H9 (cell line): ENCODE results near the gene MPHOSPH8. TPM values are rescaled to one million over a fixed set of nuclear protein-coding genes. Genes with fewer than 3 reads are reported as not detected.

Experiments used
- DNase-seq: peaks from one replicate; pipeline ENCODE4 v3.0.0-alpha.2; 2017
- H2AFZ ChIP-seq: one replicate; pipeline ENCODE4 v1.6.1; 2013; ENCODE audit warnings: mild to moderate bottlenecking, low read length, control low read depth, moderate library complexity
- H2AK5ac ChIP-seq: 2 replicates; pipeline ENCODE4 v1.6.1; 2013; ENCODE audit warnings: low read length, control low read depth, mixed read lengths; ENCODE audit not compliant: insufficient read length
- H2BK120ac ChIP-seq: one replicate; pipeline ENCODE4 v1.6.1; 2013; ENCODE audit warnings: low read depth, mild to moderate bottlenecking, low read length, control low read depth, inconsistent platforms; ENCODE audit not compliant: poor library complexity, severe bottlenecking
- H2BK12ac ChIP-seq: 2 replicates; pipeline ENCODE4 v1.6.1; 2013; ENCODE audit warnings: low read length, control low read depth, mixed read lengths, low read depth; ENCODE audit not compliant: insufficient read length
- H2BK15ac ChIP-seq: 2 replicates; pipeline ENCODE4 v1.6.1; 2013; ENCODE audit warnings: low read depth, low read length, control low read depth
- H2BK20ac ChIP-seq: one replicate; pipeline ENCODE4 v1.6.1; 2013; ENCODE audit warnings: low read depth, mild to moderate bottlenecking, low read length, control low read depth, inconsistent platforms; ENCODE audit not compliant: poor library complexity, severe bottlenecking
- H2BK5ac ChIP-seq: 2 replicates; pipeline ENCODE4 v1.6.1; 2013; ENCODE audit warnings: low read length, control low read depth, mixed read lengths; ENCODE audit not compliant: insufficient read length
- H3K14ac ChIP-seq: 2 replicates; pipeline ENCODE4 v1.6.1; 2013; ENCODE audit warnings: low read length, control low read depth; ENCODE audit not compliant: insufficient read depth
- H3K18ac ChIP-seq: 2 replicates; pipeline ENCODE4 v1.6.1; 2013; ENCODE audit warnings: low read depth, mild to moderate bottlenecking, mixed read lengths, low read length, control low read depth; ENCODE audit not compliant: insufficient read length
- H3K23ac ChIP-seq: 2 replicates; pipeline ENCODE4 v1.6.1; 2013; ENCODE audit warnings: low read length, control low read depth, mixed read lengths, low read depth; ENCODE audit not compliant: insufficient read length
- H3K23me2 ChIP-seq: 2 replicates; pipeline ENCODE4 v1.6.1; 2013; ENCODE audit warnings: low read depth, mild to moderate bottlenecking, mixed read lengths, low read length, control low read depth; ENCODE audit not compliant: insufficient read length, poor library complexity, severe bottlenecking
- H3K27ac ChIP-seq: 2 replicates; pipeline ENCODE4 v1.5.1; 2013; ENCODE audit warnings: low read length, control low read depth, mixed read lengths, low read depth; ENCODE audit not compliant: insufficient read length
- H3K27me3 ChIP-seq: 2 replicates; pipeline ENCODE4 v1.6.1; 2013; ENCODE audit warnings: low read length, control low read depth, inconsistent platforms; ENCODE audit not compliant: insufficient read depth
- H3K4ac ChIP-seq: 2 replicates; pipeline ENCODE4 v1.6.1; 2013; ENCODE audit warnings: low read depth, mild to moderate bottlenecking, control low read depth, inconsistent platforms, low read length, moderate library complexity
- H3K4me1 ChIP-seq: 2 replicates; pipeline ENCODE4 v1.6.1; 2013; ENCODE audit warnings: low read length, control low read depth, inconsistent platforms; ENCODE audit not compliant: insufficient read depth
- H3K4me2 ChIP-seq: 2 replicates; pipeline ENCODE4 v1.6.1; 2013; ENCODE audit warnings: low read length, control low read depth, mixed read lengths; ENCODE audit not compliant: insufficient read length, insufficient read depth
- H3K56ac ChIP-seq: 2 replicates; pipeline ENCODE4 v1.6.1; 2013; ENCODE audit warnings: low read depth, mild to moderate bottlenecking, mixed read lengths, low read length, control low read depth; ENCODE audit not compliant: insufficient read length
- H3K79me1 ChIP-seq: 2 replicates; pipeline ENCODE4 v1.6.1; 2013; ENCODE audit warnings: low read depth, mild to moderate bottlenecking, moderate library complexity, low read length, control low read depth, inconsistent platforms; ENCODE audit not compliant: insufficient read depth, poor library complexity, severe bottlenecking
- H3K79me2 ChIP-seq: 2 replicates; pipeline ENCODE4 v1.6.1; 2013; ENCODE audit warnings: low read length, control low read depth, inconsistent platforms; ENCODE audit not compliant: insufficient read depth
- H3K9ac ChIP-seq: 2 replicates; pipeline ENCODE4 v1.6.1; 2013; ENCODE audit warnings: low read length, control low read depth, mixed read lengths; ENCODE audit not compliant: insufficient read length; ENCODE audit errors: extremely low read depth
- H3K9me3 ChIP-seq: one replicate; pipeline ENCODE4 v1.6.1; 2013; ENCODE audit warnings: low read depth, low read length, inconsistent platforms; ENCODE audit not compliant: control insufficient read depth
- H3T11ph ChIP-seq: one replicate; pipeline ENCODE4 v1.6.1; 2013; ENCODE audit warnings: mild to moderate bottlenecking, low read length, control low read depth, inconsistent platforms
- H4K20me1 ChIP-seq: one replicate; pipeline ENCODE4 v1.6.1; 2013; ENCODE audit not compliant: control insufficient read depth, insufficient read length, insufficient read depth
- H4K5ac ChIP-seq: 2 replicates; pipeline ENCODE4 v1.6.1; 2013; ENCODE audit warnings: low read depth, mild to moderate bottlenecking, mixed read lengths, low read length, control low read depth; ENCODE audit not compliant: insufficient read length
- H4K8ac ChIP-seq: replicated peaks from 2 replicates; pipeline ENCODE4 v1.6.1; 2013; ENCODE audit warnings: low read length, control low read depth, mixed read lengths, low read depth; ENCODE audit not compliant: insufficient read length
- H4K91ac ChIP-seq: 2 replicates; pipeline ENCODE4 v1.6.1; 2013; ENCODE audit warnings: low read depth, mild to moderate bottlenecking, moderate library complexity, mixed read lengths, low read length, control low read depth; ENCODE audit not compliant: insufficient read length
- H3K27ac Mint-ChIP-seq, 3 experiments: 2 replicates in 2 of 3; 3 replicates in 1 of 3; pipeline ENCODE4 v1.8.0; 2020 to 2021; ENCODE audit warnings: mixed read lengths in 3 of 3, mild to moderate bottlenecking in 1 of 3, moderate library complexity in 1 of 3
- H3K27me3 Mint-ChIP-seq: 2 replicates; pipeline ENCODE4 v1.8.0; 2021; ENCODE audit warnings: low read depth, mild to moderate bottlenecking, moderate library complexity, mixed read lengths
- H3K36me3 Mint-ChIP-seq, 3 experiments: 2 replicates in 2 of 3; 3 replicates in 1 of 3; pipeline ENCODE4 v1.8.0; 2020 to 2021; ENCODE audit warnings: low read depth in 3 of 3, mixed read lengths in 3 of 3; ENCODE audit not compliant: insufficient read depth in 1 of 3
- H3K4me1 Mint-ChIP-seq, 2 experiments: 2 replicates each; pipeline ENCODE4 v1.8.0; 2020; ENCODE audit warnings: mixed read lengths in 2 of 2
- H3K4me3 Mint-ChIP-seq, 2 experiments: 2 replicates in 1 of 2; 3 replicates in 1 of 2; pipeline ENCODE4 v1.8.0; 2020 to 2021; ENCODE audit warnings: mild to moderate bottlenecking in 2 of 2, mixed read lengths in 2 of 2, moderate library complexity in 1 of 2
- H3K9me3 Mint-ChIP-seq, 2 experiments: 2 replicates in 1 of 2; 3 replicates in 1 of 2; pipeline ENCODE4 v1.8.0; 2020; ENCODE audit warnings: mild to moderate bottlenecking in 2 of 2, mixed read lengths in 2 of 2, moderate library complexity in 1 of 2
- whole genome bisulfite sequencing: extraction: QIAGEN DNeasy Blood & Tissue Kit; methylation state at CpG from one replicate; pipeline ENCODE4 v1.1.7; 2013; ENCODE audit warnings: missing lambda C conversion rate, low lambda C conversion rate, mixed read lengths; ENCODE audit not compliant: insufficient read length; ENCODE audit errors: extremely low coverage; 5-methylcytosine and 5-hydroxymethylcytosine counted together
- total RNA-seq: library from RNA; stranded (reverse); gene quantifications from 2 replicates; pipeline ENCODE4 v1.2.1, GENCODE V29; 2021
- TF ChIP-seq, protein P1 (sequence below): fragments of 200-600 bp; sonication (generic); conservative IDR thresholded peaks from 3 replicates; pipeline ENCODE4 v1.8.0; 2021; ENCODE audit warnings: antibody characterized with exemption, mild to moderate bottlenecking

MPHOSPH8 gene
- total RNA-seq, 1 experiment from 2014 or later: 21.1 TPM

DNA sequence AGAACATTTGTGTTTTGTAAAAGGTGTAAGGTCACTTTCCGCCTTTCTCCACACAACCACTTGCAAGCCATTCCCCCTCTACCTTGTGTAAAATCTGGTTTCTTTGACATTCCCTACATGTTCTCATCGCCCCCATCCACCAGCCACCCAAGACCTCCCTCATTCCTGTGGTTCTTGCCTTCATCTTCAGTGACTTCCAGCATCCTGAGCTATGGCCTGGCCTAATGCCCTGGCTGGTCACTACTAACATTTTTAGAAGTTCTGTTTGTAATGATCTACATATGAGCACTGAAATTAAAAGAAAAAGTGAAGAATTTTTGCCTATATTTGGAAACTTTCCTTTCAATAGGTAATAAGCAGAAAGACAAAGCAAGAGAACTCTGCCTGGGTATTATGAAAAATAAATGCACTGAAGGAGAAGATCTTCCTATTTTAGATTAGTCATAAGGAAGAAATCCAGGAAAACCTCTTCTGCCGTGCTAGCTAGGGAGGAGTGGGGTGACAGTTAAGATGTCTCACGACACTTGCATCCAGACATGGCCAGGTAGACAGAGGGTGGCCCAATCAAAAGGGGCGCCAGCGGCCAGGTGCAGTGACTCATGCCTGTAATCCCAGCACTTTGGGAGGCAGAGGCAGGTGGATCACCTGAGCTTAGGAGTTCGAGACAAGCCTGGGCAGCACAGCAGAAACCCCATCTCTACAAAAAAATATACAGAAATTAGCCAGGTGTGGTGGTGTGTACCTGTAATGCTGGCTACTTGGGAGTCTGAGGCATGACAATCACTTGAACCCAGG is 28.1 kb upstream of the MPHOSPH8 start:
- Mint-ChIP-seq H3K36me3 (peaks cover 21 to 26% (median 25%) of the 10 kb centered on the region in 3 experiments), H3K9me3 (peaks cover 27 to 54% of the 10 kb centered on the region in 2 experiments), H3K27me3 (peaks cover 39% of the 10 kb centered on the region), H3K4me1 (peaks cover 3 to 5% of the 10 kb centered on the region in 2 experiments; a peak in 3 of 4 replicates), H3K4me3 (no peak overlapping the region), H3K27ac (no peak overlapping the region)
- Histone ChIP-seq H3K27me3 (no peaks in the 10 kb centered on the region; the same call in 1 of the 2 replicates), H3K79me1 (no peaks in the 10 kb centered on the region), H2BK15ac (no peak overlapping the region), H3K18ac (no peak overlapping the region), H4K91ac (no peak overlapping the region), H3K56ac (no peak overlapping the region), H2AK5ac (no peak overlapping the region), H3K27ac (no peak overlapping the region), H2AFZ (no peak overlapping the region), H3K23ac (no peak overlapping the region), H3K4ac (no peak overlapping the region), H3K14ac (no peak overlapping the region), H3K79me2 (no peaks in the 10 kb centered on the region), H3K4me2 (no peak overlapping the region), H3K9me3 (peaks cover 12% of the 10 kb centered on the region), H2BK20ac (no peak overlapping the region), H2BK12ac (no peak overlapping the region), H3T11ph (no peak overlapping the region), H2BK5ac (no peak overlapping the region), H3K9ac (no peak overlapping the region), H4K8ac (no peak overlapping the region), H3K23me2 (peaks cover 8% of the 10 kb centered on the region), H3K4me1 (no peaks in the 10 kb centered on the region), H2BK120ac (no peak overlapping the region), H4K20me1 (no peaks in the 10 kb centered on the region), H4K5ac (no peak overlapping the region)
- no peak for DNase-seq
- TF ChIP-seq, protein P1, sequence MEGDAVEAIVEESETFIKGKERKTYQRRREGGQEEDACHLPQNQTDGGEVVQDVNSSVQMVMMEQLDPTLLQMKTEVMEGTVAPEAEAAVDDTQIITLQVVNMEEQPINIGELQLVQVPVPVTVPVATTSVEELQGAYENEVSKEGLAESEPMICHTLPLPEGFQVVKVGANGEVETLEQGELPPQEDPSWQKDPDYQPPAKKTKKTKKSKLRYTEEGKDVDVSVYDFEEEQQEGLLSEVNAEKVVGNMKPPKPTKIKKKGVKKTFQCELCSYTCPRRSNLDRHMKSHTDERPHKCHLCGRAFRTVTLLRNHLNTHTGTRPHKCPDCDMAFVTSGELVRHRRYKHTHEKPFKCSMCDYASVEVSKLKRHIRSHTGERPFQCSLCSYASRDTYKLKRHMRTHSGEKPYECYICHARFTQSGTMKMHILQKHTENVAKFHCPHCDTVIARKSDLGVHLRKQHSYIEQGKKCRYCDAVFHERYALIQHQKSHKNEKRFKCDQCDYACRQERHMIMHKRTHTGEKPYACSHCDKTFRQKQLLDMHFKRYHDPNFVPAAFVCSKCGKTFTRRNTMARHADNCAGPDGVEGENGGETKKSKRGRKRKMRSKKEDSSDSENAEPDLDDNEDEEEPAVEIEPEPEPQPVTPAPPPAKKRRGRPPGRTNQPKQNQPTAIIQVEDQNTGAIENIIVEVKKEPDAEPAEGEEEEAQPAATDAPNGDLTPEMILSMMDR: no peak
- no CpG with 5 or more reads among the region's 7 CpGs for WGBS
